HCT116 (cell line): Measurements from ENCODE around the gene TMEM132D. TPM values are rescaled to one million over a fixed set of nuclear protein-coding genes. Genes with fewer than 3 reads are reported as not detected.

Experiments used
- ATAC-seq: fragments of 200-7000 bp; cut with Tn5 transposase; 2 replicates; pipeline ENCODE4 v1.9.1; 2020; ENCODE audit warnings: mild to moderate bottlenecking, moderate library complexity
- BruUV-seq: library from RNA; stranded (reverse); fragments of 400-500 nt; replicated peaks from 2 replicates; lab custom pipeline; 2021; lab: Mats Ljungman, UMichigan
- CTCF ChIA-PET: fragments of 300-600 bp; sonication (Branson Sonifier 250); formaldehyde crosslinking; loops from one replicate; lab custom pipeline; 2021; ENCODE audit warnings: antibody characterized with exemption; lab: Charles Lee
- POLR2A ChIA-PET: fragments of 300-600, 350-600 bp; sonication (Branson Sonifier 250); formaldehyde crosslinking; loops from one replicate; lab custom pipeline; 2021; ENCODE audit warnings: antibody characterized with exemption; lab: Charles Lee
- RAD21 ChIA-PET, 2 experiments: fragments of 300-600 bp; sonication (Branson Sonifier 250); formaldehyde crosslinking; loops; one replicate each; lab custom pipeline; 2023; ENCODE audit warnings: low total read pairs in 2 of 2; ENCODE audit not compliant: uncharacterized antibody in 2 of 2, unreplicated experiment in 2 of 2, low non-redundant PET in 1 of 2; lab: Charles Lee
- DNase-seq: peaks from one replicate; pipeline ENCODE4 v3.0.0-alpha.2; 2010; ENCODE audit warnings: low read depth, low spot score
- H2AFZ ChIP-seq: fragments of 200-600 bp; shearing (Covaris generic), sonication (generic); 2 replicates; pipeline ENCODE4 v1.6.1; 2017; ENCODE audit warnings: low read depth, mixed run types, mixed read lengths, antibody characterized with exemption, low read length; ENCODE audit not compliant: poor library complexity, severe bottlenecking
- H3K27ac ChIP-seq: 2 replicates; pipeline ENCODE4 v1.5.1; 2012; ENCODE audit warnings: low read depth, low read length
- H3K27me3 ChIP-seq: fragments of 200-600 bp; sonication (generic); 2 replicates; pipeline ENCODE4 v1.6.1; 2016; ENCODE audit warnings: mixed run types, low read length, mixed read lengths; ENCODE audit not compliant: insufficient read depth
- H3K36me3 ChIP-seq, 2 experiments: fragments of 200-500 bp in 1 of 2; fragments of 200-600 bp in 1 of 2; sonication (Bioruptor generic) in 1 of 2; sonication (generic) in 1 of 2; 2 replicates each; pipeline versions ENCODE4 v1.5.1 to v1.6.1; 2014 to 2016; ENCODE audit warnings: low read length in 2 of 2, inconsistent platforms in 1 of 2, mixed read lengths in 1 of 2, mixed run types in 1 of 2; ENCODE audit not compliant: insufficient read depth in 2 of 2, control insufficient read depth in 1 of 2
- H3K4me1 ChIP-seq, 2 experiments: fragments of 200-600 bp in 1 of 2; sonication (generic) in 1 of 2; 2 replicates each; pipeline versions ENCODE4 v1.5.1 to v1.6.1; 2012 to 2017; ENCODE audit warnings: low read length in 2 of 2, inconsistent platforms in 1 of 2, mild to moderate bottlenecking in 1 of 2, mixed read lengths in 1 of 2, mixed run types in 1 of 2, moderate library complexity in 1 of 2; ENCODE audit not compliant: insufficient read depth in 2 of 2, control insufficient read depth in 1 of 2
- H3K4me2 ChIP-seq: fragments of 200-600 bp; sonication (generic); 2 replicates; pipeline ENCODE4 v1.6.1; 2017; ENCODE audit warnings: mixed run types, low read length, mixed read lengths
- H3K4me3 ChIP-seq, 2 experiments: fragments of 200-600 bp in 1 of 2; sonication (generic) in 1 of 2; replicated peaks in 1 of 2; 2 replicates each; pipeline ENCODE4 v1.5.1; 2011 to 2016; ENCODE audit warnings: low read length in 2 of 2, control low read depth in 1 of 2, low read depth in 1 of 2, mild to moderate bottlenecking in 1 of 2, mixed read lengths in 1 of 2, mixed run types in 1 of 2
- H3K79me2 ChIP-seq: fragments of 200-600 bp; sonication (generic); 2 replicates; pipeline ENCODE4 v1.6.1; 2017; ENCODE audit warnings: mild to moderate bottlenecking, mixed run types, low read length, moderate library complexity, mixed read lengths; ENCODE audit not compliant: insufficient read depth
- H3K9ac ChIP-seq: fragments of 200-600 bp; sonication (generic); 2 replicates; pipeline ENCODE4 v1.6.1; 2016; ENCODE audit warnings: low read length, mixed read lengths
- H3K9me2 ChIP-seq: fragments of 200-600 bp; sonication (generic), shearing (Covaris generic); 2 replicates; pipeline ENCODE4 v1.6.1; 2017; ENCODE audit warnings: mixed run types, mild to moderate bottlenecking, moderate library complexity; ENCODE audit not compliant: insufficient read depth
- H3K9me3 ChIP-seq, 2 experiments: fragments of 200-500 bp in 1 of 2; fragments of 200-600 bp in 1 of 2; sonication (Bioruptor generic) in 1 of 2; sonication (generic) in 1 of 2; 2 replicates each; pipeline ENCODE4 v1.6.1; 2014 to 2017; ENCODE audit warnings: low read length in 2 of 2, mixed read lengths in 2 of 2, inconsistent platforms in 1 of 2, low read depth in 1 of 2, mild to moderate bottlenecking in 1 of 2, mixed run types in 1 of 2, moderate library complexity in 1 of 2; ENCODE audit not compliant: control insufficient read depth in 1 of 2, insufficient read depth in 1 of 2
- H4K20me1 ChIP-seq: fragments of 200-600 bp; sonication (generic), shearing (Covaris generic); 2 replicates; pipeline ENCODE4 v1.6.1; 2017; ENCODE audit warnings: mixed run types, mild to moderate bottlenecking, moderate library complexity; ENCODE audit not compliant: insufficient read depth
- ATF3 ChIP-seq: IDR thresholded peaks from 2 replicates; pipeline ENCODE4 v1.6.1; 2012
- EGR1 ChIP-seq: IDR thresholded peaks from 2 replicates; pipeline ENCODE4 v1.6.1; 2012; ENCODE audit warnings: low read depth
- EZH2 ChIP-seq: fragments of 200-600 bp; sonication (generic); IDR thresholded peaks from 2 replicates; pipeline ENCODE4 v1.6.1; 2017; ENCODE audit warnings: antibody characterized with exemption, mixed run types
- EZH2phosphoT487 ChIP-seq: fragments of 200-600 bp; IDR thresholded peaks from 2 replicates; pipeline ENCODE4 v1.6.1; 2018; ENCODE audit warnings: antibody characterized with exemption, borderline replicate concordance
- FOSL1 ChIP-seq: IDR thresholded peaks from 2 replicates; pipeline ENCODE4 v1.6.1; 2012; ENCODE audit warnings: low read depth
- JUND ChIP-seq: IDR thresholded peaks from 2 replicates; pipeline ENCODE4 v1.6.1; 2012
- MAX ChIP-seq: IDR thresholded peaks from 2 replicates; pipeline ENCODE4 v1.6.1; 2012
- POLR2A ChIP-seq: IDR thresholded peaks from 2 replicates; pipeline ENCODE4 v1.7.0; 2011; ENCODE audit warnings: borderline replicate concordance; ENCODE audit not compliant: insufficient read depth, insufficient read length; ENCODE audit errors: extremely low read depth
- POLR2AphosphoS5 ChIP-seq: IDR thresholded peaks from 2 replicates; pipeline ENCODE4 v1.6.1; 2011; ENCODE audit warnings: mild to moderate bottlenecking, low read depth, low read length, moderate library complexity
- RAD21 ChIP-seq: IDR thresholded peaks from 2 replicates; pipeline ENCODE4 v1.6.1; 2012; ENCODE audit warnings: low read depth, mild to moderate bottlenecking
- REST ChIP-seq: IDR thresholded peaks from 2 replicates; pipeline ENCODE4 v1.6.1; 2012; ENCODE audit warnings: low read depth
- SIN3A ChIP-seq: IDR thresholded peaks from 2 replicates; pipeline ENCODE4 v1.6.1; 2012; ENCODE audit warnings: low read depth
- SP1 ChIP-seq: IDR thresholded peaks from 2 replicates; pipeline ENCODE4 v1.6.1; 2012; ENCODE audit warnings: low read depth
- SRF ChIP-seq: IDR thresholded peaks from 2 replicates; pipeline ENCODE4 v1.6.1; 2012; ENCODE audit warnings: low read depth
- TCF7L2 ChIP-seq: IDR thresholded peaks from 2 replicates; pipeline ENCODE4 v1.7.0; 2011; ENCODE audit warnings: borderline replicate concordance, inconsistent platforms; ENCODE audit not compliant: insufficient read depth, insufficient read length; ENCODE audit errors: extremely low read depth
- YY1 ChIP-seq: IDR thresholded peaks from 2 replicates; pipeline ENCODE4 v1.6.1; 2011; ENCODE audit warnings: low read length, low read depth, moderate library complexity, mild to moderate bottlenecking; ENCODE audit not compliant: insufficient replicate concordance; ENCODE audit errors: extremely low read depth
- ZBTB33 ChIP-seq: IDR thresholded peaks from 2 replicates; pipeline ENCODE4 v1.6.1; 2011; ENCODE audit warnings: mild to moderate bottlenecking, low read length, moderate library complexity; ENCODE audit not compliant: insufficient replicate concordance; ENCODE audit errors: extremely low read depth
- ZFX ChIP-seq: fragments of 450-650 bp; IDR thresholded peaks from 2 replicates; pipeline ENCODE4 v1.6.1; 2017
- ZNF274 ChIP-seq: fragments of 200-500 bp; sonication (Bioruptor generic); IDR thresholded peaks from 2 replicates; pipeline ENCODE4 v1.6.1; 2014; ENCODE audit warnings: mild to moderate bottlenecking, low read depth, low read length, inconsistent platforms
- intact Hi-C: fragments of 100-400 bp; cut with micrococcal nuclease; formaldehyde crosslinking; loops from 2 replicates; pipeline ENCODE4 v1.10.0; 2022
- total RNA-seq: library from RNA; stranded (reverse); gene quantifications from one replicate; pipeline ENCODE4 v1.2.1, GENCODE V29; 2021; ENCODE audit not compliant: unreplicated experiment

TMEM132D gene
- total RNA-seq, 1 experiment from 2014 or later, result not detected

- no peak overlapping the region for H3K9ac ChIP-seq
- H3K79me2 ChIP-seq, result no peaks in the 10 kb centered on the region
- no peaks in the 10 kb centered on the region for H4K20me1 ChIP-seq
- H3K9me3 ChIP-seq, result peaks cover 9 to 19% of the 10 kb centered on the region in 2 experiments; a peak in 2 of 4 replicates
- no peak for ATAC-seq
- intact Hi-C loops, result no loop called here
- H3K4me3 ChIP-seq, result no peak overlapping the region
- RAD21 ChIA-PET, result no interaction called here
- no peak overlapping the region for H2AFZ ChIP-seq
- BruUV-seq, result no TSS peak
- H3K4me2 ChIP-seq, result no peak overlapping the region
- POLR2A ChIA-PET, result no interaction called here
- no peak for TF ChIP-seq JUND
- TF ChIP-seq ZNF274, result no peak
- no peak for TF ChIP-seq SP1
- TF ChIP-seq REST, result no peak
- no peak for TF ChIP-seq ZFX
- TF ChIP-seq POLR2AphosphoS5, result no peak
- no peak for TF ChIP-seq EZH2
- TF ChIP-seq SRF, result no peak
- no peak for TF ChIP-seq ZBTB33
- no peak for TF ChIP-seq POLR2A
- TF ChIP-seq EZH2phosphoT487, result no peak
- no peak for TF ChIP-seq YY1
- TF ChIP-seq MAX, result no peak
- no peak for TF ChIP-seq RAD21
- TF ChIP-seq EGR1, result no peak
- TF ChIP-seq ATF3, result no peak
- no peak for TF ChIP-seq SIN3A
- no peak for TF ChIP-seq FOSL1
- TF ChIP-seq TCF7L2, result no peak
- H3K36me3 ChIP-seq, result no peaks in the 10 kb centered on the region
- no peaks in the 10 kb centered on the region for H3K9me2 ChIP-seq
- H3K4me1 ChIP-seq, result no peaks in the 10 kb centered on the region
- CTCF ChIA-PET, result no interaction called here
- no peaks in the 10 kb centered on the region for H3K27me3 ChIP-seq
- H3K27ac ChIP-seq, result no peak overlapping the region
- no peak for DNase-seq
These were observed 457.1 kb downstream of the TMEM132D start for GRCh38 chr12:129446696-129447095.
